ENCODE data around the gene PIGS.

DNA sequence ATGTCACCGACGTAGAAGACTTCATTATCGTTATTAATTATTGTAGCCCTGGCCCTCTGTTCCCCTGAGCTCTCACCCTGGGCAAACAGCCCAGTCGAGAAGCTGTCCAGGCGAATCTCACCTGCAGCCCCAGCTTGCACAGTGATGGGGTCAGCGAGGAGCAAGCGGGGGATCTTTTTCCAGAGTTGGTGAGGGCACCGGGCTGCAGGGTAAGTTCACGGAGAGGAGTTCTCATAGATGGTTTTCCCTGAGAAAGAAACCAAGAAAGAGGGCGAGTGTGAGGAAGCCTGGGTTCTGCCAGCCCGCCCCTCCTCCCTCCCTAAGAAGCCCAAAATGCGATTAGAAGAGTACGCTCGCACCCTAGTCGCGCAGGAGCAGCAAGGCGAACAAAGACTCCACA lies 27.1 kb upstream of the PIGS start:
- TF ChIP-seq, protein P1, sequence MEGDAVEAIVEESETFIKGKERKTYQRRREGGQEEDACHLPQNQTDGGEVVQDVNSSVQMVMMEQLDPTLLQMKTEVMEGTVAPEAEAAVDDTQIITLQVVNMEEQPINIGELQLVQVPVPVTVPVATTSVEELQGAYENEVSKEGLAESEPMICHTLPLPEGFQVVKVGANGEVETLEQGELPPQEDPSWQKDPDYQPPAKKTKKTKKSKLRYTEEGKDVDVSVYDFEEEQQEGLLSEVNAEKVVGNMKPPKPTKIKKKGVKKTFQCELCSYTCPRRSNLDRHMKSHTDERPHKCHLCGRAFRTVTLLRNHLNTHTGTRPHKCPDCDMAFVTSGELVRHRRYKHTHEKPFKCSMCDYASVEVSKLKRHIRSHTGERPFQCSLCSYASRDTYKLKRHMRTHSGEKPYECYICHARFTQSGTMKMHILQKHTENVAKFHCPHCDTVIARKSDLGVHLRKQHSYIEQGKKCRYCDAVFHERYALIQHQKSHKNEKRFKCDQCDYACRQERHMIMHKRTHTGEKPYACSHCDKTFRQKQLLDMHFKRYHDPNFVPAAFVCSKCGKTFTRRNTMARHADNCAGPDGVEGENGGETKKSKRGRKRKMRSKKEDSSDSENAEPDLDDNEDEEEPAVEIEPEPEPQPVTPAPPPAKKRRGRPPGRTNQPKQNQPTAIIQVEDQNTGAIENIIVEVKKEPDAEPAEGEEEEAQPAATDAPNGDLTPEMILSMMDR (IDR thresholded peaks at IDR 0.05): no peak
- TF ChIP-seq POLR2AphosphoS5 (IDR thresholded peaks at IDR 0.05): no peak

All from breast epithelium (tissue), 3 donors.